GM18909 (cell line): ENCODE results near the gene APELA.
A peak's percentile ranks its signal among the peaks of the same experiment; 100 is the strongest.
"Not testable (repeated sequence)": the region's sequence is repeated elsewhere in the genome, so short reads cannot be mapped to it uniquely, and the experiment has no call there.

ENCODE experiments used
- ATAC-seq: cut with Tn5 transposase; IDR thresholded peaks from one replicate; pipeline ENCODE4 v1.9.1; 2021; ENCODE audit warnings: mild to moderate bottlenecking; ENCODE audit not compliant: unreplicated experiment, poor library complexity

Gene APELA

DNA sequence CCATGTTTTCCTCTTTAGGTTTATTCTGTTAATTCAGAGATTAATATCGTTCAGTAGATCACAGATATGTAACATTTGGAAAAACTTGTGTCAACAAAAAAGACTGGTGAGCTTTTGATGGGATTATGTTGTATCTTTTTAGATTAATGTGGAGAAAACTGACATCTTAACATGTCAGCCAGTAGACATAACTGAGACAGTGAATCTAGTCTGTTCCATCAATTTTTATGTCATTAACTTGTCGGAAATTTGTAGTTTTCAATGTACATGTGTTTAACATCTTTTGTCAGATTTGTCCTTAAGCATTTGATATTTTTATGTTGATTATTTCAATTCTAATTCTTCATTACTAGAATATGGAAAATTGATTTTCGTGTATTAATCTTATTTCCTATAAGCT is 42.0 kb downstream of the APELA start:
- no peak for ATAC-seq

DNA sequence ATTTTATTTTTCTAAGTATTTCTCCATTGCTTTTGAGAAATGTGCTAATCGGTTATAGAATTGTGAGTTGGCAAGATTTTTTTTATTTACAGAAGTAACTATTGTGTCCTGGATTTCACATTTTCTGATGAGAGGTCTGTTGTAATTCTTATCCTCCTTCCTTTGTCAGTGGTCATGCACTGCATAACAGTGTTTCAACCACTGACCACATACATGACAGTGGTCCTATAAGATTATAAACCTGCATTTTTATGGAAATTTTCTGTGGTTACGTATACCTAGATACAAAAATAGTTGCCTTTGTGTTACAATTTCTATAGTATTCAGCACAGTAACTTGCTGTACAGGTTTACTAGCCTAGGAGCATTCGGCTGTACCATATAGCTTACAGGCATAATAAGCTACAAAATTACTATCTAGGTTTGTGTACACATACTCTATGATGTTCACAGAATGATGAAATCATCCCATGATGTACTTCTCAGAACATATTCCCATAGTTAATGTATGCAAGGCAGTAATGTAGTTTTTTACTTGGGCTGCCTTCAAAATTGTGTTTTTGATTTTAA is 47.8 kb downstream of the APELA start:
- ATAC-seq: peak; percentile 56

DNA sequence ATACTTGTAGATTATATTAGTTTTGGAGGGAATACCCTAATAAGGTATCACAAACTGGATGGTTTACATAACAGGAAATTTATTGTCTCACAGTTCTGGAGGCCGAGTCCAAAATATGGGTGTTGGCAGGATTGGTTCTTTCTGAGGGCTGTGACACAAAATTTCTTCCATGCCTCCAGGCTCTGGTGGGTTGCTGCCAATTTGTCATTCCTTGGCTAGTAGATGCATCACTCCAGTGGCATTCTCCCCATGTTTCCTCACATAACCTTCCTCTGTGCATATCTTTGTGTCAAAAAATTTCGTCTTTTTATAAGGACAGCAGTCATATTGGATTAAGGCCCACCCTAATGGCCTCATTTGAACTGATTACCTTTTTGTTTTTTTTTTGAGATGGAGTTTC is 49.3 kb downstream of the APELA start:
- ATAC-seq: no peak

GRCh38 chr4:164927101-164927500 is 50.1 kb downstream of the APELA start:
- ATAC-seq: not testable (repeated sequence)

GRCh38 chr4:164930647-164931046 is 53.7 kb downstream of the APELA start:
- ATAC-seq: no peak

DNA sequence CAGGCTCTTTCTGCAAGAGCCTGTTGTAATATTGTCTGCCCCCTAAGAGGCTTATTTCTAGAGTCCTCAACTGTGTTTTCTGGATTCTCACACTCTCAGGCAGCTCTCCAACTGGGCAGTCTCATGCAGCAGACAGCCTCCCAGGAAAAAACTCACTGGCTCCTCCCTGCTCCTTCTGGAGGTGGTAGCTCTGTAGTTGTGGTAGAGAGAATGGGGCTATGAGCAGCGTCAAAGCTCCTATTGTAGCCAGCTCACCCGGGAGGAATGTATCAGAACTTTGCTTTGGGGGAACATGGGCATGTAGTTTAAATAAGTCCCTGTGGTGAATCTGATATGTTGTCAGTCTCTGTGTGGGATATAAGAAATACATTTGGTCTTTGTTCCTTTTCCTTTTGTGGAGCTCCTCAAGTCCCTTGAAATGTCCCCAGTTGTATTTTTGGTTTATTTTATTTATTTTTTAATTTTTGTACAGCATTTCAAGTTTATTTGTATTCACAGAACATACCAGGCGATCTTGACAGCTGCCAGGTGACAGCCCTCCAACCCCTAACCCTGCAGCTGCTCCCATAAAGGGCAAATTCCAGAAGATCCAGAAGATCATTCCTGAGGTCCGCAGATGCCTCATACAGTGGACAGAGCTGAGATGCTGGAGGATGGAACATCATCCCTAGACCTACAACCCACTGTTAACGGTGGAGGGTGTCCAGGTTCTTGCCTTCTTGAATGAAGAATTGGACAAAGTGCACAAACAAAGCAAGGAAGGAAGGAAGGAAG is 54.8 kb downstream of the APELA start:
- no peak for ATAC-seq

- ATAC-seq: no peak
Measured at GRCh38 chr4:164933244-164933643, 56.3 kb downstream of the APELA start.

- ATAC-seq: peak; percentile 66
Measured at GRCh38 chr4:164935363-164935762, 58.4 kb downstream of the APELA start.

GRCh38 chr4:164935865-164936606 is 59.1 kb downstream of the APELA start:
- ATAC-seq: peak; percentile 63

GRCh38 chr4:164937576-164938270 is 60.7 kb downstream of the APELA start:
- peak; percentile 56 for ATAC-seq

DNA sequence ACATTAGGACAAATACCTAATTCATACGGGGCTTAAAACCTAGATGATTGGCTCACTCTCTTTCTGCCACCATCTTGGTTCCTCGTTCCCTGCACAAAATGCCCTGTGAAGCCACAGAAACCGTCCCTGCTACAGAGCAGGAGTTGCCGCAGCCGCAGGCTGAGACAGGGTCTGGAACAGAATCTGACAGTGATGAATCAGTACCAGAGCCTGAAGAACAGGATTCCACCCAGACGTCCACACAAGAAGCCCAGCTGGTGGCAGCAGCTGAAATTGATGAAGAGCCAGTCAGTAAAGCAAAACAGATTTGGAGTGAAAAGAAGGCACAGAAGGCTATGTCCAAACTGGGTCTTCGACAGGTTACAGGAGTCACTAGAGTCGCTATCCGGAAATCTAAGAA is 66.2 kb downstream of the APELA start:
- no peak for ATAC-seq

- ATAC-seq: no peak
Measured at GRCh38 chr4:164945146-164945545, 68.2 kb downstream of the APELA start.

DNA sequence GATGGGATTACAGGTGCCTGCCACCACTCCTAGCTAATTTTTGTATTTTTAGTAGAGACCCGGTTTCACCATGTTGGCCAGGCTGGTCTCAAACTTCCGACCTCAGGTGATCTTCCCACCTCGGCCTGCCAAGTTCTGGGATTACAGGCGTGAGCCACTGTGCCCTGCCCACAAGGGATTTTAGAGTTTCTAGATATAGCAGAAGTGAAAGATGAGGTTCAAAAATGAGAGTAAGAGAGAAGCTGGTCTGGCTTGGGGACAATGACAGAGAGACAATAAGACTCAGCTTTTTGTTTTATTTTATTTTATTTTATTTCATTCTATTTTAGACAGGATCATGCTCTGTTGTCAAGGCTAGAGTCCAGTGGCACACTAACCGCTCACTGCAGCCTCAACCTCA is 69.8 kb downstream of the APELA start:
- ATAC-seq: no peak
